Lower leg skin (tissue), 4 donors: Measurements from ENCODE around the gene RCL1. TPM values are rescaled to one million over a fixed set of nuclear protein-coding genes. Genes with fewer than 3 reads are reported as not detected.

Experiments
- DNase-seq, 2 donors: peaks; one replicate each; pipeline ENCODE4 v3.0.0-alpha.2; 2019; ENCODE audit warnings: low spot score in 2 of 2
- H3K4me3 ChIP-seq: fragments of 200-600 bp; sonication (generic); 2 replicates; pipeline ENCODE4 v1.5.1; 2017; ENCODE audit warnings: mild to moderate bottlenecking, low read depth; ENCODE audit not compliant: poor library complexity, severe bottlenecking
- CTCF ChIP-seq, 3 donors: fragments of 450-650 bp; IDR thresholded peaks; one replicate each; pipeline ENCODE4 v1.5.1; 2016; ENCODE audit warnings: antibody characterized with exemption in 3 of 3, mild to moderate bottlenecking in 3 of 3, moderate library complexity in 2 of 3
- POLR2A ChIP-seq, 2 donors: fragments of 450-650 bp; IDR thresholded peaks; one replicate each; pipeline ENCODE4 v1.6.1; 2016 to 2017; ENCODE audit warnings: antibody characterized with exemption in 2 of 2, mild to moderate bottlenecking in 1 of 2, moderate library complexity in 1 of 2
- WGBS, 2 donors: methylation state at CpG; one replicate each; pipeline ENCODE4 v1.1.5; 2018; 5-methylcytosine and 5-hydroxymethylcytosine counted together
- intact Hi-C: fragments of 100-400 bp; cut with DNase I; formaldehyde crosslinking; loops from one replicate; pipeline ENCODE4 v1.15.0; 2023; ENCODE audit warnings: low total_unique reads
- total RNA-seq, 4 donors: library from RNA; depleted of rRNA; stranded (reverse); fragments of >200 nt; gene quantifications; one replicate each; pipeline ENCODE4 v1.1.0, GENCODE V29; 2016

The RCL1 gene
- total RNA-seq, 4 donors from 2014 or later: 30.8 to 54.8 (median 38.4) TPM

DNA sequence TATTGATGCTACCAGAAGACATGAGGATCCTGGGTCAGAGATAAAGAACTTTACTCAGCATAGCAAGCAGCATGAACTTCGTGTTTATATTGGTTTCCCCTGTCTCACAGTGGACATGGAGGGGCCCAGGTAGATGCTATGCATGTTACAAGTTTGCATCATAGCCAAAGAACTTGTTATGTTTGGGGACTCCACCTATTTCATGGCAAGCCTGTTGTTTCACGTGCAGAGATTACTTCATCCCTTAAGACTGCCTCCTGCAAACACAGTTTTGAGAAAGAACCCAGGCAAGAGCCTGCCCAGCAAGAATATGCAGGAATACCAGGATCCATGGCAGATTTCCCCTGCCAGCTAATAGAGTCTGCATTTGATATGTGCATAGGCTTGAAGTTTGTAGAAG, 68.4 kb downstream of the RCL1 start:
- no peak for DNase-seq
- no peak overlapping the region for H3K4me3 ChIP-seq
- 68 to 71% methylated on average over 2 of the region's 2 CpGs for WGBS, 2 donors
- TF ChIP-seq CTCF (IDR thresholded peaks at IDR 0.05) (no peak), POLR2A (IDR thresholded peaks at IDR 0.05) (no peak)
- intact Hi-C loops: no loop called here

- WGBS, 2 donors: 80 to 89% methylated on average over 7 of the region's 7 CpGs
- H3K4me3 ChIP-seq: no peak overlapping the region
- intact Hi-C loops: no loop called here
- no peak for DNase-seq
- TF ChIP-seq POLR2A (IDR thresholded peaks at IDR 0.05): no peak
Measured at GRCh38 chr9:4861736-4862451, 69.2 kb downstream of the RCL1 start.

- TF ChIP-seq CTCF (IDR thresholded peaks at IDR 0.05) (no peak), POLR2A (IDR thresholded peaks at IDR 0.05) (no peak)
- intact Hi-C loops: no loop called here
- 92 to 94% methylated on average over 6 of the region's 6 CpGs for WGBS, 2 donors
- H3K4me3 ChIP-seq: no peak overlapping the region
- DNase-seq: no peak
Measured at GRCh38 chr9:4862506-4863250, 69.9 kb downstream of the RCL1 start.

DNA sequence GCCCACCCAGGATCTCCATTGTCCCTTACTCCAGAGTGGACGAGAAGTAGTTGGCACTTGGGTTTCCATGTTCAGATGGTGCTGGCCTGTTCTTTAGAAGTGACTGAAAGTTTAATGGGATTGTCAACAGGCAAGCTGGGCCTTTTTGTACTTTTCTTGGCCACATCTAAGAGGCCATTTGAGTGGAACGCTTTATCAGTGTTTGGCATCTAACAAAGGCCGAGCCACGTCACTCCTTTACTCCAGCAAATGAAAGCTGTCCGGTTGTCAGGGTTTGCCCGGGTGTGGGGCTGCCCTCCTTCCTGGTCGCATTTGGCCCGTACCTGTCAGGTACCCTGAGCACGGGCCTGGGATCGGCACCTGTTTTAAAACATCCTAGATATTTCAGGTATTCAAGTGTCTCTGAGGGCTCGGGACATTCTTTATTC, 71.5 kb downstream of the RCL1 start:
- TF ChIP-seq POLR2A (IDR thresholded peaks at IDR 0.05) (no peak), CTCF (IDR thresholded peaks at IDR 0.05) (no peak)
- DNase-seq: no peak
- intact Hi-C loops: no loop called here
- WGBS, 2 donors: 91 to 94% methylated on average over 11 of the region's 11 CpGs
- no peak overlapping the region for H3K4me3 ChIP-seq

- DNase-seq: no peak
- no peak overlapping the region for H3K4me3 ChIP-seq
- intact Hi-C loops: no loop called here
- WGBS, 2 donors: 91 to 93% methylated on average over 6 of the region's 6 CpGs
- TF ChIP-seq POLR2A (IDR thresholded peaks at IDR 0.05) (no peak), CTCF (IDR thresholded peaks at IDR 0.05) (no peak)
Measured at GRCh38 chr9:4864698-4865097, 72.0 kb downstream of the RCL1 start.

DNA sequence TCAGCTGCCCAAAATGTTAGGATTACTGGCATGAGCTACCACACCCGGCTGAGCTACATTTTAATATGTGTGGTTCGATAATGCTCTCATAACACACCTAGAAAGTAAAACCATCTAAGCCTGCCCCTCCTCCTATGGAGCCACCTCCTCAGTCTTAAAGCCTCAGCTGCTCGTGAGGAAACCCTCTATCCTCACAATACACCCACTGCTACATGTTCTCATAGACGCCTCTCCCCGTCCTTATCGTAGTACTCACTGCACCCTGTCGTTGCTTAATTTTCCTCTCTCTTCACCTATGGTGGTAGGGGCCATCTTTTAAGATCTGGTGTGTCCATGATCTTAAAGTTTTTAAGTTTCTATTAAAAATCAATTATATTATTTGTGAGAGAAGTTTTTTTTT, 72.9 kb downstream of the RCL1 start:
- 59 to 68% methylated on average over 7 of the region's 7 CpGs for WGBS, 2 donors
- H3K4me3 ChIP-seq: no peak overlapping the region
- intact Hi-C loops: no loop called here
- DNase-seq: no peak
- TF ChIP-seq CTCF (IDR thresholded peaks at IDR 0.05) (no peak), POLR2A (IDR thresholded peaks at IDR 0.05) (no peak)
